ENCODE measurements around the gene NPAS3. TPM values are rescaled to one million over a fixed set of nuclear protein-coding genes. Genes with fewer than 3 reads are reported as not detected.

Gene NPAS3
- total RNA-seq, 1 experiment from 2014 or later: 1.9 TPM

DNA sequence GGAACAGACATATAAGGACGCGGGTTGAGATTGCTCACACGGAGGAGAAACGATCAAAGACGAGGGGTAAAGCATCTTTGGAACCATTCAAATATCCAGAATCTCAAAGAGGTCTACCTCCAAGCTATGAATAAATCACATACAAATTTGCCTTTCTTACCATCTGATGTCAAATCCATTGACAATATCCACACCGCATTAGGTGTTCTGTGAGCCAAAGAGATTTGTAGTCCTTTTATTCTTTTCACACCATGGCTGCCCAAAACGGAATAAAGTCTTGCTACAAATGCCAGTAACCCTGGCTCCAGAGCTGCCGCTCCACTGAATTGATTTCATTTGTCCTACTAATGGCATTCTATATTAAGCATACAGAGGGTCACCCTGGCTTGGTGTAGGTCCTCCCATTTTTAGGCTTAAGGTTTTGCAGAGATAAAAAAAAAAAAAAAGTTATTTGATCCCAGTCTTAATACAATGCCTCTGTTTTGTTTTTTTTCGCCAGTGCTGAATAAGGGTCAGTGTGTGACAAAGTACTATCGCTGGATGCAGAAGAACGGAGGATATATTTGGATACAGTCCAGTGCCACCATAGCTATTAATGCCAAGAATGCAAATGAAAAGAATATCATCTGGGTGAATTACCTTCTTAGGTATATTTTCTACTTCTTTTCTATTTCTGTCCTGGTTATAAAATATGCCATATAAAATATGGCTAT is 854.9 kb downstream of the NPAS3 start:
- H3K27me3 ChIP-seq: no peaks in the 10 kb centered on the region
- H3K4me3 ChIP-seq: no peak overlapping the region
- H3K9me3 ChIP-seq: no peaks in the 10 kb centered on the region
- no peak for DNase-seq
- H3K36me3 ChIP-seq: no peaks in the 10 kb centered on the region

DNA sequence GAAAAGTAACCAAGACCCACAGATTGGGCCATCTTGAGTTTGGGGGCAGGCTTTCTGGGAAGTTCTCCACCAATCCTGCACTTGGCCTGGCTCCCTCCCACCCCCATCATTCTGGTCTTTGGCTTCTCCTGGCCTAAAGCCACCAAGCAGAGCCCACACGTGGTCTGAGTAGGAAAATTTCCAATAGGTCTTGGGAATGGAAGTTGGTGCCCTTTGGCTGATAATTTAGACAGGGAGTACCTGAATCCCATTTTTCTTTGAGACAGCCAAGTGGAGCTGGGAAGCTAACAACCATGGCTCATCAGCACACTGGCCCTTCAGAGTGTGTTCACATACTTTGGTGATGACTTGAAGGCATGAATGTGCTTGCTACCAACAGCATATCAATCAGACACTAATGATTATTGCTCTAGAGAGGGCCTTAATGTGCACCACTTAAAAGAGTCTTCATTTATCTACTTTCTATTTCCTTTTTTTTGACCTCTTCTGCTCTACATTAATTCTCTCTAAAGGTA is 856.2 kb downstream of the NPAS3 start:
- DNase-seq: no peak
- no peak overlapping the region for H3K4me3 ChIP-seq
- no peaks in the 10 kb centered on the region for H3K36me3 ChIP-seq
- no peaks in the 10 kb centered on the region for H3K9me3 ChIP-seq
- H3K27me3 ChIP-seq: no peaks in the 10 kb centered on the region

DNA sequence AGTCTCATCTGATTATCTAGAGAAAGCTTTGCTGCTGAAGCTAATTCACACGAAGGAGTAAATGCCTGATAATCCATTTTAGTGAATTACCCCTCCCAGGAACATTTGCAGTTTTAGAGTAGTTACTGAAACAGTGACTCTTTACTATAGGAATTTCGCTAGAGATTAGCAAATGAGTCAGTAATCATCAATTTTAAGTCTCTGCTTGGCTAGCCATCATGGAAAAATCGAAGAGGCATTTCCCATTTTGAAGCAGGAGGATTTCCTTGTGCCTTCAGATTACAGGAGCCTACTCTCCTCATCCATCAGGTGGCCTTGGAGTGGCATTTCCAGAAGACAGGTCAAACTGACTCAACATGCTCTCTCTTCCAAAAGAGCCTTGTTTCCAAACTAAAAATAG is 857.7 kb downstream of the NPAS3 start:
- DNase-seq: no peak
- Histone ChIP-seq H3K36me3 (no peaks in the 10 kb centered on the region), H3K4me3 (no peak overlapping the region), H3K9me3 (no peaks in the 10 kb centered on the region), H3K27me3 (no peaks in the 10 kb centered on the region)

DNA sequence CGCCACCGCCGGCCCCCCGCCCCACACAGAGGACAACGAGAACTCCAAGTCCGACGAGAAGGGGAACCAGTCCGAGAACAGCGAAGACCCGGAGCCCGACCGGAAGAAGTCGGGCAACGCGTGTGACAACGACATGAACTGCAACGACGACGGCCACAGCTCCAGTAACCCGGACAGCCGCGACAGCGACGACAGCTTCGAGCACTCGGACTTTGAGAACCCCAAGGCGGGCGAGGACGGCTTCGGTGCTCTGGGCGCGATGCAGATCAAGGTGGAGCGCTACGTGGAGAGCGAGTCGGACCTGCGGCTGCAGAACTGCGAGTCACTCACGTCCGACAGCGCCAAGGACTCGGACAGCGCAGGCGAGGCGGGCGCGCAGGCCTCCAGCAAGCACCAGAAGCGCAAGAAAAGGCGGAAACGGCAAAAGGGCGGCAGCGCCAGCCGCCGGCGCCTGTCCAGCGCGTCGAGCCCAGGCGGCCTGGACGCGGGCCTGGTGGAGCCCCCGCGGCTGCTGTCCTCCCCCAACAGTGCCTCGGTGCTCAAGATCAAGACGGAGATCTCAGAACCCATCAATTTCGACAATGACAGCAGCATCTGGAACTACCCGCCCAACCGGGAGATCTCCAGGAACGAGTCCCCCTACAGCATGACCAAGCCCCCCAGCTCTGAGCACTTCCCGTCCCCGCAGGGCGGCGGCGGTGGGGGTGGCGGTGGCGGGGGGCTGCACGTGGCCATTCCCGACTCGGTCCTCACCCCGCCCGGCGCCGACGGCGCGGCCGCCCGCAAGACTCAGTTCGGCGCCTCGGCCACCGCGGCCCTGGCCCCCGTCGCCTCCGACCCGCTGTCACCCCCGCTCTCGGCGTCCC is 861.3 kb downstream of the NPAS3 start:
- no peaks in the 10 kb centered on the region for H3K27me3 ChIP-seq
- peak; percentile 20 for DNase-seq
- H3K36me3 ChIP-seq: no peaks in the 10 kb centered on the region
- H3K9me3 ChIP-seq: no peaks in the 10 kb centered on the region
- no peak overlapping the region for H3K4me3 ChIP-seq

DNA sequence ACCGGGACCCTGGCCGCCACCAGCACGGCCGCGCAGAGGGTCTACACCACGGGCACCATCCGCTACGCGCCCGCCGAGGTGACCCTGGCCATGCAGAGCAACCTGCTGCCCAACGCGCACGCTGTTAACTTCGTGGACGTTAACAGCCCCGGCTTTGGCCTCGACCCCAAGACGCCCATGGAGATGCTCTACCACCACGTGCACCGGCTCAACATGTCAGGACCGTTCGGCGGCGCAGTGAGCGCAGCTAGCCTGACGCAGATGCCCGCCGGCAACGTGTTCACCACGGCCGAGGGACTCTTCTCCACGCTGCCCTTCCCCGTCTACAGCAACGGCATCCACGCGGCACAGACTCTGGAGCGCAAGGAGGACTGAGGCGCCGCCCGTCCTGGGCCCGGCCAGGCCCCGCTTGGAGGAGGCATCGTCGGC is 862.1 kb downstream of the NPAS3 start:
- Histone ChIP-seq H3K4me3 (no peak overlapping the region), H3K36me3 (no peaks in the 10 kb centered on the region), H3K9me3 (no peaks in the 10 kb centered on the region), H3K27me3 (no peaks in the 10 kb centered on the region)
- no peak for DNase-seq

DNA sequence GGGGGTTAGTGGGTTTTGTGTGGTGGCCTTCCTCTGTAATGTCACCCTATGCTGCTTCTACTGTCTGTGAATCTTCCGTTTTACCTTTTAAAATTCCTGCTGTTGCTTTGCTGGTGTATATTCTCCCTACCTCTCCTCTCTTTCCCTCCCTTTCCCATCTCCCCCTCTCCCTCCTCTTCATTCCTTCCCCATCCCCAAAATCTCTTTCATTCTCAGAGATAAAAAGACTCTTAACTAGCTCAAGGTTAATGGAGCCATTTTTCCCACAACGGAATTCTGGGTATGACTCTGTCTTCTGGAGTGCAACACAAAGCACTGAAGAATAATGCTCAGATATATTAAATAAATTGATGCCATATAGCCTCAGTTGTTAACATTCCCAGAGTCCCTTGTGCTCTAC is 864.1 kb downstream of the NPAS3 start:
- Histone ChIP-seq H3K36me3 (no peaks in the 10 kb centered on the region), H3K9me3 (no peaks in the 10 kb centered on the region), H3K27me3 (no peaks in the 10 kb centered on the region), H3K4me3 (no peak overlapping the region)
- no peak for DNase-seq

DNA sequence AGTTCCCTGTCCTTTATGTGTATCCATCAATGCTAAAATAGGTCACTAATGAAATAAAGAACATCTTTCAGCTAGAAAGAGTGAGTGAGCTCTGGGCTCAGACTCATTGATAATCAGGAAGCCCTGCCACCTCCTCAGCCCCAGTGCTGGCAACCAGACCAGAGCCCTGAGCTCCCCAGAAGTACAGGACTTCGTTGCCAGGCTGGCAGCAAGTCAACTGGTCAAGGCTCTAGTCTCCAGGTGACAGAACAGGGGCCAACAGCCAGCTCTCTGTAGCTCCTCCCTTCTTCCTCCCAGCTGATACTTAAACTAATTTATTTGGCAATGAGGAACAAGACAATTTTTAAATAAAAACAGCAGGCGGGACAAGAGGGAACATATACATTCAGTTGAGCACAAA is 866.9 kb downstream of the NPAS3 start:
- no peak for DNase-seq
- Histone ChIP-seq H3K4me3 (no peak overlapping the region), H3K9me3 (no peaks in the 10 kb centered on the region), H3K27me3 (no peaks in the 10 kb centered on the region), H3K36me3 (no peaks in the 10 kb centered on the region)

DNA sequence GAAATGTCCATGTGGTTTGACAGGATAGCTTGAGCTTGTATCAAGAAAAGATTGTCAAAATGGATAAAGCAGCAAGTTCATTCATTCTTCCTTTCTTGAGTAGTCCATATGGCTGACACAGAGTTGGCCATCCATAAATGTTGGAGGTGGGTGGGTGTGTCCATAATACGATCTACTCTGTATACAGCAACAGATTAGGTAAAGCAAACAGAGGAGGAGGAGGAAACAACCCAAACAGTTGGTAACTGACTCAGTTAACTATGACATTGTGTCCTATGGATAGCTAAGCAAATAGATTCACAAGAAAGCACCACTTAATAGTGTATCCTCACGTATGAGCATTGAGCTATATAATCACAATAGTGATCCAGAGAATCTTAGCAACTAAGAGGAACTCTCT is 868.2 kb downstream of the NPAS3 start:
- H3K4me3 ChIP-seq: no peak overlapping the region
- H3K36me3 ChIP-seq: no peaks in the 10 kb centered on the region

DNA sequence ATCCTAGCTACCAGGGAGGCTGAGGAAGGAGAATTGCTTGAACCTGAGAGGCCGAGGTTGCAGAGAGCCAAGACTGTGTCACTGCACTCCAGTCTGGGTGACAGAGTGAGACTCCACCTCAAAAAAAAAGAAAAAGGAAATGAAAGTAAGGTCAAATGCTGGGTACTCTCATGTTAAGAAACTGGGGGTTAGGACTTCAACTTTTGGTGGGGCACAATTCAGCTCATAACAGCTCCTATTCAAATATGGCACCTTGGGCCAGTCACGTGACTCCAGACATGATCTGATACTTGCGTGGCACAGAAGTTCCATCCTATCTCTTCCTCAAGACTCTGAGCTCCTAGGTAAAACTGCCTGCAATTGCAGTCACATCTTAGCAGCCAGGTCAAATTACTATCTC is 869.5 kb downstream of the NPAS3 start:
- no peaks in the 10 kb centered on the region for H3K9me3 ChIP-seq
- H3K36me3 ChIP-seq: no peaks in the 10 kb centered on the region
- H3K27me3 ChIP-seq: no peaks in the 10 kb centered on the region
- H3K4me3 ChIP-seq: no peak overlapping the region
- DNase-seq: no peak

More for the DNA sequence above, 868.2 kb downstream of the NPAS3 start:
- no peaks in the 10 kb centered on the region for H3K27me3 ChIP-seq
- no peak for DNase-seq
- H3K9me3 ChIP-seq: no peaks in the 10 kb centered on the region

DNA sequence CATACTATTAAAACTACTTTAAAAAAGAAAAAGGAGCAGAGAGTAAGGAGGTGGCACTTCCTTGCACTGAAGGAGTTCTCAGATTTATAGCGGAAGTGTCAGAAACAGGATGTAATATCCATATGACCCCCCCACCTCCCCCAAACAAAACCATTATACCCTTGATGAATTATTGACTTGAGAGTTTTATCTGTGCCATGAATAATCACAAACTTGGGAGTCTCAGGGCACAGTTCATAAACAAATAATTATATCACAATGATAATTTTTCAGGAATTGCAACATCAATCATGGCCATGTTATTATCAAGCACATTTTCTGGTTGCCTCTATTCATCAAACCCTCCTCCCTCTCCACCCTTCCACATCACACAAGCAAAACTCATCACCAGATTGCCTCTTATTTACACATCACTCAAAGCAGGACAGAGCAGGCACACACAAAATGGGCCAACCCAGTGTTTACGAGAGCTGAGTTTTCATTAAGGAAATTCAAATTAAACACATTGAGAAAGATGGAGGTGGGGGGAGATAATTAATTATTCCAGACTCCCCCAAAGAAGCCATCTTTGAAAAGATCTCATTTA is 870.8 kb downstream of the NPAS3 start:
- DNase-seq: no peak
- no peaks in the 10 kb centered on the region for H3K9me3 ChIP-seq
- no peaks in the 10 kb centered on the region for H3K36me3 ChIP-seq
- no peak overlapping the region for H3K4me3 ChIP-seq
- H3K27me3 ChIP-seq: no peaks in the 10 kb centered on the region

DNA sequence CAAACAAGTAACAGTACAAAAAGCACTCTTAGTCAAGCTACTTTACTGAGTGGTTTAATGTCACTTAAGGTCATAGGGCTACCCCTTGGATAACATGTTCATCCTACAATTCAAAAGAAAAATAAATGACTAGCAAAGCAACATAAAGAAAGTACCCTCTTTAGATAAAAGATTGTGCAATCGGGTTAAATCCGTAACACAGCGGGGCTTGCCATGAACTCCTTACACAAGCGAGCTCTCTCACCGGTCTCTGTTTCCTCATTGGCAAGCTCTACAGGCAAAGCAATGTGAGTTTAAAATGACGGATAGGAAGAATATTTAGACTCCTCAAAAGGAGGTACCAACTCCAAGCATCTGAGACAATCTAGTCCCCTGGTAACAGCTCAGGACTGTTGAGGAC is 871.6 kb downstream of the NPAS3 start:
- no peaks in the 10 kb centered on the region for H3K36me3 ChIP-seq
- no peak overlapping the region for H3K4me3 ChIP-seq
- H3K27me3 ChIP-seq: no peaks in the 10 kb centered on the region
- H3K9me3 ChIP-seq: no peaks in the 10 kb centered on the region
- DNase-seq: no peak

DNA sequence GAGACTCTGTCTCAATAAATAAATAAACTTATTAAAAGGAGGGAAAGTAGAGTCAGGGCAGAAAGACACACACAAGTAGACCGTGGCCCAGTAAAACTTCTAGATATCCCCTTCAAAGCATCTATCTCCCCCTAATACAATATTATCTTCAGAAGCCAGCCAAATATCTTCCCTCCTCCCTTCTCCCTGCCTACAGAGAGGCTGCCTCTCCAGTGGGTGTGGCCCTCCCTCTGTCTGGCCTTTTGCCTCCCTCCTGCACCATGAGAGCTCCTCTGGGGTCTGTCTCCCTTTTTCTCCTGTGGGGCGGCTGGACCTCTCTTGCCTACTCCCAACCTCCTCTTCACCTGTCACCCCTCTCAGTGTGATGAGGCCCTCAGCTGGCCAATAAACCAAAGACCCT is 873.0 kb downstream of the NPAS3 start:
- Histone ChIP-seq H3K9me3 (no peaks in the 10 kb centered on the region), H3K27me3 (no peaks in the 10 kb centered on the region), H3K4me3 (no peak overlapping the region), H3K36me3 (no peaks in the 10 kb centered on the region)
- no peak for DNase-seq

DNA sequence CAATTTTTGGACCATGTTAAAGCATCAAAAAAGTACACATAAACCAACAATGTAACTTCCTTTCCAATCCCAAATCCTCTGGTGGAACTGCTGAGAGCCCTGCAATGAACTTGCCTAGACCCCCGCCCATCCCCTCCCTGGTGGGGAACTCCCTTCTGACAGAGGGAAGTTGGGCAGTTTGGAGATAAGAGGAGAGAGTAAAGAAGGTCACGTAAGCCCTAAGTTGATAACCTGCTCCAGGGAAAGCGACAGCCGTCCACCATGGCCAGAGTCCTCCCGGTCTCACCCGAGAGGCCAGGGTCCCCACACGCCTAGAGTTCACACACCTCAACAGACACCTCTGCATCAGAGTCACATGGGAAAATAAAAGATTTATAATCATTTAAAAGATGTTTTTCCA is 873.5 kb downstream of the NPAS3 start:
- Histone ChIP-seq H3K27me3 (no peaks in the 10 kb centered on the region), H3K9me3 (no peaks in the 10 kb centered on the region), H3K4me3 (no peak overlapping the region), H3K36me3 (no peaks in the 10 kb centered on the region)
- no peak for DNase-seq

DNA sequence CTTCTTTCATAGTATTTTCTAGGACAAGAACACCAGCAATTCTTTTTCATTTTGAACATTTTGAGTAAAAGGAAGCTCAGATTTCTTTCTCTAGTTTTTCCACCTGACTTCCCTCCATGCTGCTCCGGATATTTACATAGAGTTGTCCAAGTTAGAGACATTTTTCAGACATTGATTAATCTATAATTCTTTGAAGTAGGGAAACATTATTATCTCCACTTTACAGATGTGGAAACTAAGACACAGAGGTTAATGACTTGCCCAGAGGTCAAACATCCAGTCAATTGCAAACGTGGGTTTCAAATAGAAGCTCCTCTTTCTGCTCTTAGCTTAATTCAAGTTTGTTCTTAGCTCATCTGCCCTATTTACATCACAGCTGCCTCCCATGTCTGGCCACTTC is 873.9 kb downstream of the NPAS3 start:
- Histone ChIP-seq H3K9me3 (no peaks in the 10 kb centered on the region), H3K36me3 (no peaks in the 10 kb centered on the region), H3K27me3 (no peaks in the 10 kb centered on the region), H3K4me3 (no peak overlapping the region)
- DNase-seq: no peak

DNA sequence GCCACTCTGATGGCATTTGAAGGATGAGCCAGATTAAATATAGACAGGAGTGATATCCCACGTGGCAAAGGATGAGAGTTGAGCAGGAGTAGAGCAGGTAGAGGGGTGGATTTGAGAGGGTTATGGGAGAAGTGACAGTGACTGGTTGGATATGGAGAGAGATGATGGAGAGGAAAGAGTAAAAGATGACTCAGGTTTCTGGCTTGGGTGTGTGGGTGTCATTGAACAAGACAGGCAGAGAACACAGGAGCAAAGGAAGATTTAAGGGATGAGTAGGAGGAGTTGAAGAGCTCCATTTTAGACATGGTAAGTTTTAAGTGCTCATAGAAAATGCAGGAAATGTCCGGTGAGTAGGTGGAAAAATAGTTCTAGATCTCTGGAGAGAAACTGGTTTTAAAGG is 875.3 kb downstream of the NPAS3 start:
- no peaks in the 10 kb centered on the region for H3K27me3 ChIP-seq
- no peaks in the 10 kb centered on the region for H3K36me3 ChIP-seq
- no peak for DNase-seq
- H3K4me3 ChIP-seq: no peak overlapping the region
- no peaks in the 10 kb centered on the region for H3K9me3 ChIP-seq

DNA sequence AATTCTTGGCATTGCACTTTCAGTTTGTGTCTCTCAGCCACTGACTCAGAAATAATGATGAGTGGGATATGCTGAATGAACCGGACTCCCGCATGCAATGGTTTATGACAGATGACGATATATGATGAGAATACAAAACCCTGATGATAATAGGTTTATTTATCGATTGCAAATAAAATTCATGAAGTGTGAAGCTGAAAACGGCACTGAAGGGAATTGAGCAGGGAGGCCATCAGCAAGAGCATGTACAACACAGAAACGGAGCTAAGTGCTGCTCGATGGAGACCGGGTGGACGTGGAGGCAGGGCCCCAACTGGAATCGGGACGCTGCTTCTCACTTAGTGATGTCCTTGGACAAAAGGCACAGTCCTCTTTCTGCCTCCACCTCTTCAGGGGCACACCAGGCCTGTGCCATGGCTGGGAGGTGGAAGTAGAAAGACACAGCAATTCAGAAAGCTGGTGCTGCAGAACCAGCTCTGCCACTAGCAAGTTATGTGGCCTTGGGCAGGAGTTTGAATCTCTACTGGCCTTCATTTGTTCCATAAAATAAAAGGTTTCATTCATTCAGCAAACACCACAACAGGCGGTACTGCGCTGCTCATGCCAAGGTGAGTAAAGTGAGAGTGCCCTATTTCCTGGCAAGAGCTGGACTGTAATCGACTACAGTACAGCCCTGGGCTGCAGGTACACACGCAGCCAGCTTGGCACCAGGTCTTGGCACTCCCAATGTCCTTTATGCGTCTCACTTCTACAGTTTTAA is 895.2 kb downstream of the NPAS3 start:
- no peak for DNase-seq
- H3K36me3 ChIP-seq: no peaks in the 10 kb centered on the region
- H3K27me3 ChIP-seq: no peaks in the 10 kb centered on the region
- no peak overlapping the region for H3K4me3 ChIP-seq
- H3K9me3 ChIP-seq: no peaks in the 10 kb centered on the region

All from MG63 (cell line).